HG02763 (cell line): ENCODE measurements around the gene HELZ.
A peak's percentile ranks its signal among the peaks of the same experiment; 100 is the strongest.

Experiments
- ATAC-seq: cut with Tn5 transposase; IDR thresholded peaks from one replicate; pipeline ENCODE4 v1.9.1; 2021; ENCODE audit warnings: mild to moderate bottlenecking, moderate library complexity; ENCODE audit not compliant: unreplicated experiment

HELZ gene

GRCh38 chr17:67092291-67092690, 152.7 kb downstream of the HELZ start:
- ATAC-seq: no peak

GRCh38 chr17:67090341-67090740, 154.7 kb downstream of the HELZ start:
- ATAC-seq: no peak

- no peak for ATAC-seq
These were observed 156.4 kb downstream of the HELZ start for GRCh38 chr17:67088639-67089038.

- no peak for ATAC-seq
These were observed 159.6 kb downstream of the HELZ start for GRCh38 chr17:67085406-67085805.

GRCh38 chr17:67082107-67082506, 162.9 kb downstream of the HELZ start:
- peak; percentile 60 for ATAC-seq

- no peak for ATAC-seq
These were observed 164.2 kb downstream of the HELZ start for GRCh38 chr17:67080804-67081203.

- no peak for ATAC-seq
These were observed 165.5 kb downstream of the HELZ start for GRCh38 chr17:67079491-67079890.

- ATAC-seq: no peak
These were observed 166.7 kb downstream of the HELZ start for GRCh38 chr17:67078292-67078691.

- no peak for ATAC-seq
These were observed 168.7 kb downstream of the HELZ start for GRCh38 chr17:67076290-67076689.

GRCh38 chr17:67074781-67075180, 170.2 kb downstream of the HELZ start:
- ATAC-seq: no peak

- no peak for ATAC-seq
These were observed 172.1 kb downstream of the HELZ start for GRCh38 chr17:67072885-67073284.

- ATAC-seq: no peak
These were observed 173.4 kb downstream of the HELZ start for GRCh38 chr17:67071595-67071994.

- ATAC-seq: no peak
These were observed 175.3 kb downstream of the HELZ start for GRCh38 chr17:67069603-67070136.

GRCh38 chr17:67068999-67069398, 176.0 kb downstream of the HELZ start:
- ATAC-seq: no peak

GRCh38 chr17:67067571-67068482, 177.2 kb downstream of the HELZ start:
- no peak for ATAC-seq

GRCh38 chr17:67066717-67067116, 178.3 kb downstream of the HELZ start:
- no peak for ATAC-seq

GRCh38 chr17:67063141-67063540, 181.9 kb downstream of the HELZ start:
- no peak for ATAC-seq

- ATAC-seq: no peak
These were observed 185.6 kb downstream of the HELZ start for GRCh38 chr17:67059372-67059771.

GRCh38 chr17:67058036-67058435, 187.0 kb downstream of the HELZ start:
- no peak for ATAC-seq

GRCh38 chr17:67056746-67057490, 188.1 kb downstream of the HELZ start:
- ATAC-seq: no peak

- no peak for ATAC-seq
These were observed 188.9 kb downstream of the HELZ start for GRCh38 chr17:67055811-67056745.
